Stimulated activated CD4-positive, alpha-beta T cell treated with anti-CD3 and anti-CD28 coated beads, TNF-alpha, amount 100 ng/mL, for 4 hours (primary cell): ENCODE results near the gene ZBTB38.

ENCODE experiments used
- DNase-seq, 3 experiments: peaks; one replicate each; pipeline ENCODE4 v3.0.0-alpha.2; 2020; ENCODE audit warnings: low read depth in 3 of 3

Gene ZBTB38

GRCh38 chr3:141368925-141369794, 856 bp downstream of the ZBTB38 start:
- DNase-seq: no peak

GRCh38 chr3:141370065-141370533, 1.8 kb downstream of the ZBTB38 start:
- DNase-seq: peak in 2 of 3 experiments; percentile 21 to 42

- DNase-seq: no peak
Measured at GRCh38 chr3:141371882-141372281, 3.6 kb downstream of the ZBTB38 start.

GRCh38 chr3:141372656-141373055, 4.4 kb downstream of the ZBTB38 start:
- no peak for DNase-seq

- DNase-seq: no peak
Measured at GRCh38 chr3:141373232-141373631, 4.9 kb downstream of the ZBTB38 start.

- no peak for DNase-seq
Measured at GRCh38 chr3:141373768-141374526, 5.6 kb downstream of the ZBTB38 start.

GRCh38 chr3:141375381-141376301, 7.3 kb downstream of the ZBTB38 start:
- DNase-seq: no peak

GRCh38 chr3:141377377-141377776, 9.1 kb downstream of the ZBTB38 start:
- no peak for DNase-seq

- no peak for DNase-seq
Measured at GRCh38 chr3:141378556-141378955, 10.3 kb downstream of the ZBTB38 start.

GRCh38 chr3:141379250-141379966, 11.1 kb downstream of the ZBTB38 start:
- DNase-seq: no peak

GRCh38 chr3:141380279-141380678, 12.0 kb downstream of the ZBTB38 start:
- no peak for DNase-seq

- no peak for DNase-seq
Measured at GRCh38 chr3:141380987-141381386, 12.7 kb downstream of the ZBTB38 start.

- no peak for DNase-seq
Measured at GRCh38 chr3:141382571-141382970, 14.3 kb downstream of the ZBTB38 start.

GRCh38 chr3:141383555-141384129, 15.3 kb downstream of the ZBTB38 start:
- DNase-seq: no peak

GRCh38 chr3:141384157-141384556, 15.9 kb downstream of the ZBTB38 start:
- no peak for DNase-seq

GRCh38 chr3:141384575-141384974, 16.3 kb downstream of the ZBTB38 start:
- DNase-seq: no peak

GRCh38 chr3:141385406-141386125, 17.3 kb downstream of the ZBTB38 start:
- DNase-seq: no peak

GRCh38 chr3:141386126-141386488, 17.8 kb downstream of the ZBTB38 start:
- no peak for DNase-seq

GRCh38 chr3:141386611-141387111, 18.4 kb downstream of the ZBTB38 start:
- DNase-seq: no peak

- no peak for DNase-seq
Measured at GRCh38 chr3:141387516-141387915, 19.2 kb downstream of the ZBTB38 start.
